Sigmoid colon (tissue), 7 donors: ENCODE results near the gene KCTD20. TPM values are rescaled to one million over a fixed set of nuclear protein-coding genes. Genes with fewer than 3 reads are reported as not detected.

ENCODE experiments used
- DNase-seq: peaks from one replicate; pipeline ENCODE4 v3.0.0-alpha.2; 2019
- H3K27ac ChIP-seq, 4 donors: fragments of 200-600 bp; sonication (generic); one replicate each; pipeline ENCODE4 v1.5.1; 2016 to 2019; ENCODE audit warnings: mild to moderate bottlenecking in 1 of 4
- H3K27me3 ChIP-seq, 3 donors: fragments of 200-600 bp; sonication (generic); one replicate each; pipeline ENCODE4 v1.5.1; 2019; ENCODE audit warnings: mild to moderate bottlenecking in 1 of 3
- H3K36me3 ChIP-seq, 4 donors: fragments of 200-600 bp; sonication (generic); one replicate each; pipeline ENCODE4 v1.5.1; 2016 to 2019
- H3K4me1 ChIP-seq, 4 donors: fragments of 200-600 bp; sonication (generic); one replicate each; pipeline ENCODE4 v1.5.1; 2017 to 2019
- H3K4me3 ChIP-seq, 4 donors: fragments of 200-600 bp; sonication (generic); one replicate each; pipeline ENCODE4 v1.5.1; 2017 to 2019; ENCODE audit warnings: mild to moderate bottlenecking in 2 of 4, moderate library complexity in 1 of 4
- H3K9me3 ChIP-seq, 4 donors: fragments of 200-600 bp in 3 of 4; sonication (generic) in 3 of 4; one replicate each; pipeline versions ENCODE4 v1.5.1 to v1.6.1; 2013 to 2019
- EP300 ChIP-seq, 4 donors: sonication (generic); formaldehyde crosslinking; IDR thresholded peaks; one replicate each; pipeline ENCODE4 v1.6.1; 2017; ENCODE audit warnings: antibody characterized with exemption in 4 of 4
- POLR2A ChIP-seq, 2 donors: fragments of 450-650 bp; IDR thresholded peaks; one replicate each; pipeline ENCODE4 v1.6.1; 2016; ENCODE audit warnings: antibody characterized with exemption in 2 of 2, mild to moderate bottlenecking in 2 of 2, moderate library complexity in 2 of 2
- POLR2AphosphoS5 ChIP-seq, 4 donors: sonication (generic); formaldehyde crosslinking; IDR thresholded peaks; one replicate each; pipeline ENCODE4 v1.6.1; 2017; ENCODE audit warnings: antibody characterized with exemption in 4 of 4
- WGBS, 2 donors: extraction: QIAGEN DNeasy Blood & Tissue Kit; methylation state at CpG; one replicate each; pipeline ENCODE4 v1.1.7; 2013; 5-methylcytosine and 5-hydroxymethylcytosine counted together
- intact Hi-C: fragments of 100-400 bp; cut with DNase I; formaldehyde crosslinking; loops from one replicate; pipeline ENCODE4 v1.15.1; 2023
- polyA plus RNA-seq, 3 donors: library from polyadenylated mRNA; stranded (reverse); fragments of 200-250 nt; gene quantifications; one replicate each; pipeline ENCODE4 v1.2.3, GENCODE V29; 2013
- total RNA-seq, 4 donors: library from RNA; depleted of rRNA; stranded (reverse); fragments of >200 nt; gene quantifications; one replicate each; pipeline ENCODE4 v1.1.0, GENCODE V29; 2016
- TF ChIP-seq, protein P1 (sequence below), 4 experiments: fragments of 450-650 bp in 3 of 4; fragments of 200-600 bp in 1 of 4; IDR thresholded peaks; one replicate each; pipeline ENCODE4 v1.5.1; 2016 to 2019; ENCODE audit warnings: antibody characterized with exemption in 4 of 4, mild to moderate bottlenecking in 3 of 4, moderate library complexity in 2 of 4
- donor health status: healthy with polysubstance abuse.
- donor health status: Bipolar disorder and iron deficiency.
- donor health status: healthy.

KCTD20 gene
- total and polyA plus RNA-seq, 7 donors: 12.0 to 71.3 (median 48.5) TPM

DNA sequence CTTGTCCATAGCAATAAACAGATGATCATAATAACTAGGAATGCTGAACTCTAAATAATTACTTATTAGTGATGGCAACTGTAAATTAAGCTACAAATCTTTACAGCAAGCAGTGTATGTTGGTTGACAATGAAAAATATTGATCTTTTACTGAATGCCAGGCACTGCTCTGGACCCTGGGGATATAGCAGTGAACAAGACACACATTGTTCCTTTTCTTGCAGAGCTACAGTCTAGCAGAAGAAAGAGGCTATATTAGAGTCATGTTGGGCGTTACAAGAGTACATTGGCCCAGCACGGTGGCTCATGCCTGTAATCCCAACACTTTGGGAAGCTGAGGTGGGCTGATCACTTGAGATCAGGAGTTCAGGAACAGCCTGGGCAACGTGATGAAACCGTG is 11.6 kb upstream of the KCTD20 start:
- TF ChIP-seq, protein P1, sequence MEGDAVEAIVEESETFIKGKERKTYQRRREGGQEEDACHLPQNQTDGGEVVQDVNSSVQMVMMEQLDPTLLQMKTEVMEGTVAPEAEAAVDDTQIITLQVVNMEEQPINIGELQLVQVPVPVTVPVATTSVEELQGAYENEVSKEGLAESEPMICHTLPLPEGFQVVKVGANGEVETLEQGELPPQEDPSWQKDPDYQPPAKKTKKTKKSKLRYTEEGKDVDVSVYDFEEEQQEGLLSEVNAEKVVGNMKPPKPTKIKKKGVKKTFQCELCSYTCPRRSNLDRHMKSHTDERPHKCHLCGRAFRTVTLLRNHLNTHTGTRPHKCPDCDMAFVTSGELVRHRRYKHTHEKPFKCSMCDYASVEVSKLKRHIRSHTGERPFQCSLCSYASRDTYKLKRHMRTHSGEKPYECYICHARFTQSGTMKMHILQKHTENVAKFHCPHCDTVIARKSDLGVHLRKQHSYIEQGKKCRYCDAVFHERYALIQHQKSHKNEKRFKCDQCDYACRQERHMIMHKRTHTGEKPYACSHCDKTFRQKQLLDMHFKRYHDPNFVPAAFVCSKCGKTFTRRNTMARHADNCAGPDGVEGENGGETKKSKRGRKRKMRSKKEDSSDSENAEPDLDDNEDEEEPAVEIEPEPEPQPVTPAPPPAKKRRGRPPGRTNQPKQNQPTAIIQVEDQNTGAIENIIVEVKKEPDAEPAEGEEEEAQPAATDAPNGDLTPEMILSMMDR (IDR thresholded peaks at IDR 0.05): no peak
- TF ChIP-seq EP300 (IDR thresholded peaks at IDR 0.05): no peak
- no peak for TF ChIP-seq POLR2A (IDR thresholded peaks at IDR 0.05)
- no peak for TF ChIP-seq POLR2AphosphoS5 (IDR thresholded peaks at IDR 0.05)
- Histone ChIP-seq H3K27ac (no peak overlapping the region), H3K4me3 (no peak overlapping the region), H3K9me3 (no peaks in the 10 kb centered on the region), H3K4me1 (peaks cover 0 to 7% (median 0%) of the 10 kb centered on the region in 4 donors), H3K27me3 (no peaks in the 10 kb centered on the region), H3K36me3 (no peaks in the 10 kb centered on the region)
- 87 to 89% methylated on average over 4 of the region's 4 CpGs for WGBS, 2 donors
- no peak for DNase-seq
- intact Hi-C loops: no loop called here

DNA sequence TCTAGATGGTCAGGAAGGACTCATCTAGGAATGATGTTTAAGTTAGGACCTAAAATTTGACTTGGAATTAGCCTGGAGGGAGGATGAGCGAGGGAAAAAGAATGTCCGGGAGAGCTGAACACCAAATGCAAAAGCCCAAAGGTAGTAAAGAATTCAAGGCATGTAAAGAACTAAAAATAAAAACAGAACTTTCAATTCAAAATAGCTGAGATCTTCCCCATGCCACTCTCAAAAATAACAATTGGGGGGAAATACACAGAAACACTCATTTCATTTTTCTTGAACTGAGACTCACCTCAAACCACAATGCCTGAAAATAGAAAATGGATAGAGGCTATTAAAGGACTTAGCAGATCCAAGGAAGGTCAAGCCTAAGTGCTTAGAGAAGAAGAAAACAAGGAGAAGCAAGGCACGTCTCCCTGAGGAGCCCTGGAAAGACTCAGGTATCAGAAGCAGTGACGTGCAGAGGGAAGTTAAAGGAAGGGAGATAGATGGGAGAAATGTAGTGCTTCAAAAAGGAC is 10.6 kb upstream of the KCTD20 start:
- H3K9me3 ChIP-seq: no peaks in the 10 kb centered on the region
- H3K27ac ChIP-seq: peak overlapping the region in 1 of 4 donors; percentile 10
- no peaks in the 10 kb centered on the region for H3K27me3 ChIP-seq
- peaks cover 0 to 7% (median 0%) of the 10 kb centered on the region in 4 donors for H3K4me1 ChIP-seq
- intact Hi-C loops: no loop called here
- no peak for DNase-seq
- TF ChIP-seq, protein P1 (IDR thresholded peaks at IDR 0.05): no peak
- TF ChIP-seq POLR2A (IDR thresholded peaks at IDR 0.05) (no peak), EP300 (IDR thresholded peaks at IDR 0.05) (no peak), POLR2AphosphoS5 (IDR thresholded peaks at IDR 0.05) (no peak)
- no peaks in the 10 kb centered on the region for H3K36me3 ChIP-seq
- WGBS, 2 donors: 81 to 93% methylated on average over 4 of the region's 4 CpGs
- no peak overlapping the region for H3K4me3 ChIP-seq

GRCh38 chr6:36436466-36436865 is 6.3 kb upstream of the KCTD20 start:
- H3K4me1 ChIP-seq: peaks cover 0 to 13% (median 8%) of the 10 kb centered on the region in 4 donors
- H3K4me3 ChIP-seq: no peak overlapping the region
- H3K9me3 ChIP-seq: no peaks in the 10 kb centered on the region
- DNase-seq: no peak
- intact Hi-C loops: no loop called here
- H3K27me3 ChIP-seq: no peaks in the 10 kb centered on the region
- H3K36me3 ChIP-seq: no peaks in the 10 kb centered on the region
- TF ChIP-seq, protein P1 (IDR thresholded peaks at IDR 0.05): no peak
- TF ChIP-seq EP300 (IDR thresholded peaks at IDR 0.05) (no peak), POLR2AphosphoS5 (IDR thresholded peaks at IDR 0.05) (no peak), POLR2A (IDR thresholded peaks at IDR 0.05) (no peak)
- 91 to 96% methylated on average over 1 of the region's 1 CpG for WGBS, 2 donors
- no peak overlapping the region for H3K27ac ChIP-seq

GRCh38 chr6:36441307-36441894 is 1.4 kb upstream of the KCTD20 start:
- intact Hi-C loops: loop anchor here (2.0 to 5.0 kb wide), 2 partner anchors 106 to 237 kb away; partner anchors contain the start of genes CDKN1A and STK38
- H3K36me3 ChIP-seq: no peaks in the 10 kb centered on the region
- H3K4me3 ChIP-seq: no peak overlapping the region

More at GRCh38 chr6:36441307-36441894, 1.4 kb upstream of the KCTD20 start:
- WGBS, 2 donors: 14 to 21% methylated on average over 8 of the region's 8 CpGs
- Histone ChIP-seq H3K27ac (peak overlapping the region; percentile 97 to 99 (median 98)), H3K4me1 (peaks cover 2 to 37% (median 37%) of the 10 kb centered on the region in 4 donors), H3K27me3 (no peaks in the 10 kb centered on the region), H3K9me3 (no peaks in the 10 kb centered on the region)
- DNase-seq: peak; percentile 99
- TF ChIP-seq POLR2AphosphoS5 (IDR thresholded peaks at IDR 0.05) (peak; percentile 79 to 97 (median 82)), EP300 (IDR thresholded peaks at IDR 0.05) (peak; percentile 44 to 97 (median 80)), POLR2A (IDR thresholded peaks at IDR 0.05) (peak in 1 of 2 donors; percentile 15)
- TF ChIP-seq, protein P1 (IDR thresholded peaks at IDR 0.05): no peak
